SK-N-SH treated with all-trans-retinoic acid at 6 μM for 48 hours (cell line): ENCODE results near the gene CCDC34.

Experiments
- ARNTL ChIP-seq: fragments of 450-650 bp; formaldehyde crosslinking; IDR thresholded peaks from 2 replicates; pipeline ENCODE4 v1.5.0; 2020; ENCODE audit warnings: low read depth, mild to moderate bottlenecking, moderate library complexity, borderline replicate concordance
- BACH2 ChIP-seq: fragments of 250-450 bp; sonication (Bioruptor Pico); IDR thresholded peaks from 2 replicates; pipeline ENCODE4 v1.9.0; 2021; ENCODE audit warnings: mild to moderate bottlenecking, borderline replicate concordance
- GLIS3 ChIP-seq: fragments of 250-450 bp; sonication (Bioruptor Pico); IDR thresholded peaks from 2 replicates; pipeline ENCODE4 v1.5.0; 2020; ENCODE audit warnings: mild to moderate bottlenecking, moderate library complexity
- ISL1 ChIP-seq: fragments of 250-450 bp; sonication (Bioruptor Pico); IDR thresholded peaks from 2 replicates; pipeline ENCODE4 v2.1.2; 2022; ENCODE audit warnings: mild to moderate bottlenecking, moderate library complexity
- OSR1 ChIP-seq: fragments of 250-450 bp; sonication (Bioruptor Pico); IDR thresholded peaks from 2 replicates; pipeline ENCODE4 v1.8.0; 2022; ENCODE audit warnings: moderate library complexity, mild to moderate bottlenecking, inconsistent platforms
- PPARA ChIP-seq: fragments of 250-450 bp; sonication (Bioruptor Pico); IDR thresholded peaks from 2 replicates; pipeline ENCODE4 v1.5.0; 2020; ENCODE audit warnings: mild to moderate bottlenecking, borderline replicate concordance
- TOX ChIP-seq: fragments of 250-450 bp; sonication (Bioruptor Pico); IDR thresholded peaks from 2 replicates; pipeline ENCODE4 v1.8.0; 2021; ENCODE audit warnings: mild to moderate bottlenecking, moderate library complexity, borderline replicate concordance
- ZFP3 ChIP-seq: fragments of 250-450 bp; sonication (Bioruptor Pico); IDR thresholded peaks from 2 replicates; pipeline ENCODE4 v1.5.0; 2020; ENCODE audit warnings: mild to moderate bottlenecking, moderate library complexity
- ZFP30 ChIP-seq: fragments of 450-650 bp; formaldehyde crosslinking; IDR thresholded peaks from 2 replicates; pipeline ENCODE4 v1.5.0; 2022; ENCODE audit warnings: mild to moderate bottlenecking, moderate library complexity
- ZNF565 ChIP-seq: fragments of 450-650 bp; formaldehyde crosslinking; conservative IDR thresholded peaks from 2 replicates; pipeline ENCODE4 v1.5.0; 2020; ENCODE audit warnings: low read depth, mild to moderate bottlenecking, moderate library complexity
- ZNF70 ChIP-seq: fragments of 450-650 bp; formaldehyde crosslinking; IDR thresholded peaks from 2 replicates; pipeline ENCODE4 v1.5.0; 2020; ENCODE audit warnings: mild to moderate bottlenecking, moderate library complexity
- ZNF8 ChIP-seq: fragments of 450-650 bp; formaldehyde crosslinking; IDR thresholded peaks from 2 replicates; pipeline ENCODE4 v1.5.0; 2020; ENCODE audit warnings: mild to moderate bottlenecking, moderate library complexity

- TF ChIP-seq GLIS3 (CRISPR knock-in tag) (no peak), ISL1 (CRISPR knock-in tag) (no peak), ARNTL (no peak), BACH2 (no peak), ZNF70 (CRISPR knock-in tag) (no peak), ZFP30 (CRISPR knock-in tag) (no peak), TOX (no peak), ZNF8 (CRISPR knock-in tag) (no peak), OSR1 (CRISPR knock-in tag) (no peak), ZFP3 (no peak), PPARA (CRISPR knock-in tag) (no peak), ZNF565 (CRISPR knock-in tag) (no peak)
Measured at GRCh38 chr11:27296497-27296896, 66.5 kb downstream of the CCDC34 start.
